ENCODE results near the gene ITIH4. TPM values are rescaled to one million over a fixed set of nuclear protein-coding genes. Genes with fewer than 3 reads are reported as not detected.

The ITIH4 gene
- total RNA-seq, 1 donor from 2014 or later, result 6.3 TPM

DNA sequence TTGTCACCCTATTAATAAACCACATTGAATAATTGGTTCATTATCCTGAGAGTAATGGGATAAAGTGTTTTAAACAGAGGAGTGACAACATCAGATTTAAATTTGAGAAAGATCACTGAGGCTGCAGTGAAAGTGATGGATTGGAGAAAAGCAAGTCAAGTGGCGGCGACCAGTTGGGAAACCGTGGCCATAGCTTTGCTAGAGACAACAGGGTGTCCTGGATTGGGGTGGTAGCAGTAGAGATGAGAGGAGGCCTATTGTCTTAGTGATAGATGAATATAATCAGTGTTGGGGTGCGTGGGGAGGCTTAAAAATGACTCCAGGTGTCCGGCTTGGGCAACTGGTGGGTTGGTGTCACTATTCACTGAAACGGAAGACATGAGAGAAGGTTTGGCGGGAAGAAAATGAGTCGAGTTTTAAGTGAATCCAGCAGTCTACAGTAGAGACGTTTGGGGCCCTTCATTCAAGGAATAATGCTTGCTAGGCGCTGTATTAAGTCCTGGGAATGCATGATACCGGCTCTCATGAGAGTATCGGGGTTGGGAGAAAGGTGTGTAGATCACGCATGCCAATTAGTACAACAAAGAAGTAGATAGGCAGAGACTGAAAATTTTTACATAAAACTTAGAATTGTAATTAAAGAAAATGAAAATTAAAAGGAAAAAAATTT, 60.6 kb downstream of the ITIH4 start:
- Mint-ChIP-seq H3K4me3 (peak overlapping the region; percentile 95), H3K27ac (ENCODE audit: unreplicated experiment) (peak overlapping the region; percentile 94), H3K9me3 (no peaks in the 10 kb centered on the region), H3K36me3 (ENCODE audit: low read depth) (peaks cover 2% of the 10 kb centered on the region), H3K27me3 (ENCODE audit: low read depth) (no peaks in the 10 kb centered on the region), H3K4me1 (peaks cover 20% of the 10 kb centered on the region)
- no peak for DNase-seq (ENCODE audit: low read depth, low spot score)
- TF ChIP-seq, protein P1, sequence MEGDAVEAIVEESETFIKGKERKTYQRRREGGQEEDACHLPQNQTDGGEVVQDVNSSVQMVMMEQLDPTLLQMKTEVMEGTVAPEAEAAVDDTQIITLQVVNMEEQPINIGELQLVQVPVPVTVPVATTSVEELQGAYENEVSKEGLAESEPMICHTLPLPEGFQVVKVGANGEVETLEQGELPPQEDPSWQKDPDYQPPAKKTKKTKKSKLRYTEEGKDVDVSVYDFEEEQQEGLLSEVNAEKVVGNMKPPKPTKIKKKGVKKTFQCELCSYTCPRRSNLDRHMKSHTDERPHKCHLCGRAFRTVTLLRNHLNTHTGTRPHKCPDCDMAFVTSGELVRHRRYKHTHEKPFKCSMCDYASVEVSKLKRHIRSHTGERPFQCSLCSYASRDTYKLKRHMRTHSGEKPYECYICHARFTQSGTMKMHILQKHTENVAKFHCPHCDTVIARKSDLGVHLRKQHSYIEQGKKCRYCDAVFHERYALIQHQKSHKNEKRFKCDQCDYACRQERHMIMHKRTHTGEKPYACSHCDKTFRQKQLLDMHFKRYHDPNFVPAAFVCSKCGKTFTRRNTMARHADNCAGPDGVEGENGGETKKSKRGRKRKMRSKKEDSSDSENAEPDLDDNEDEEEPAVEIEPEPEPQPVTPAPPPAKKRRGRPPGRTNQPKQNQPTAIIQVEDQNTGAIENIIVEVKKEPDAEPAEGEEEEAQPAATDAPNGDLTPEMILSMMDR (conservative IDR thresholded peaks at IDR 0.05), result no peak

DNA sequence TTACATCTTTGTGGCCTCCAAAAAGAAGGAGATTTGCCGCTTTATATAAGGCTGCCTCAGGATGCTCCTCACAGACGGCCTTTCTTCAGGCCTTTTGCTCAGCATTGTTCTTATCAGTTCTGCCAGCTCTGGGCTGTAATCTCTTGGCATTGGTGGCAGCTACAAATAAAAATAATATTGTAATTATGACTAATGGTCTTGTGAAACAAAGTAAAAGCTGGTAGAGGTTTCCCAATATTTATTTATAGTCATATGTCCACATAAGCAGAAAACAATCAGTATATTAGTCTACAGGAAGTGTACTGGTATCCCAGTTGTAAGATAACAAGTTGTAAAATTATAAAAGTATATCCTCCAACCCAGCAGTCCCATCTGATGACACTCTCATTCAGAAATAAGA, 67.0 kb downstream of the ITIH4 start:
- DNase-seq (ENCODE audit: low read depth, low spot score), result no peak
- Mint-ChIP-seq H3K27ac (ENCODE audit: unreplicated experiment) (no peak overlapping the region), H3K36me3 (ENCODE audit: low read depth) (peaks cover 13% of the 10 kb centered on the region), H3K4me3 (no peak overlapping the region), H3K4me1 (no peaks in the 10 kb centered on the region), H3K27me3 (ENCODE audit: low read depth) (no peaks in the 10 kb centered on the region), H3K9me3 (no peaks in the 10 kb centered on the region)
- TF ChIP-seq, protein P1 (conservative IDR thresholded peaks at IDR 0.05), result no peak

Small RNA genes within 50 kb of the gene (microRNA-seq; reads per million reads assigned to microRNA genes)
- not detected for gene MIR8064

Other genes starting within 250 kb of the ITIH4 start
- 107 and 109 TPM in 2 replicates for gene PBRM1, start 144.8 kb downstream of the ITIH4 start, total RNA-seq
- 142 TPM in 2 replicates for gene GNL3, start 144.6 kb downstream of the ITIH4 start, total RNA-seq
- 64.1 and 69.9 TPM in 2 replicates for gene GLT8D1, start 124.9 kb downstream of the ITIH4 start, total RNA-seq
- 101 and 109 TPM in 2 replicates for gene SPCS1, start 124.6 kb downstream of the ITIH4 start, total RNA-seq
- gene NEK4, start 59.7 kb downstream of the ITIH4 start, total RNA-seq, result 45.9 and 52.3 TPM in 2 replicates
- not detected in 2 replicates for gene ITIH1, start 53.1 kb downstream of the ITIH4 start, total RNA-seq
- gene ITIH3, start 35.9 kb downstream of the ITIH4 start, total RNA-seq, result 0.52 TPM in 1 of 2 replicates, not detected in the other
- 3.4 and 4.1 TPM in 2 replicates for gene MUSTN1, start 4.3 kb upstream of the ITIH4 start, total RNA-seq
- gene STIMATE, start 66.9 kb upstream of the ITIH4 start, total RNA-seq, result 20.3 and 21.3 TPM in 2 replicates
- 19.8 and 20.6 TPM in 2 replicates for gene SFMBT1, start 215.4 kb upstream of the ITIH4 start, total RNA-seq

Measured in neural crest cell (in vitro differentiated cells).